ENCODE data around the gene MATN1.

MATN1 gene

GRCh38 chr1:30748098-30748698 lies 24.8 kb upstream of the MATN1 start:
- no peaks in the 10 kb centered on the region for H3K27me3 ChIP-seq (ENCODE audit: control insufficient read depth, insufficient read depth, low read length)
- TF ChIP-seq CTCF (IDR thresholded peaks at IDR 0.05): no peak
- no peaks in the 10 kb centered on the region for H3K4me1 ChIP-seq
- no peak overlapping the region for H3K9ac ChIP-seq
- no peaks in the 10 kb centered on the region for H3K9me3 ChIP-seq (ENCODE audit: control insufficient read depth, low read length)
- H3K4me2 ChIP-seq (ENCODE audit: low read length): no peak overlapping the region
- H2AFZ ChIP-seq: no peak overlapping the region
- no peak overlapping the region for H3K4me3 ChIP-seq (ENCODE audit: low read depth, low read length)
- no peaks in the 10 kb centered on the region for H3K79me2 ChIP-seq
- H3K36me3 ChIP-seq (ENCODE audit: control insufficient read depth, insufficient read depth, low read length): no peaks in the 10 kb centered on the region
- no peak overlapping the region for H3K27ac ChIP-seq

- Histone ChIP-seq H3K4me3 (ENCODE audit: low read depth, low read length) (no peak overlapping the region), H3K27ac (no peak overlapping the region)
- no peak for TF ChIP-seq CTCF (IDR thresholded peaks at IDR 0.05)
These were observed 23.9 kb upstream of the MATN1 start for GRCh38 chr1:30747033-30748008.

GRCh38 chr1:30746212-30747032 lies 23.0 kb upstream of the MATN1 start:
- H3K27me3 ChIP-seq (ENCODE audit: control insufficient read depth, insufficient read depth, low read length): no peaks in the 10 kb centered on the region
- no peaks in the 10 kb centered on the region for H3K36me3 ChIP-seq (ENCODE audit: control insufficient read depth, insufficient read depth, low read length)
- H3K9me3 ChIP-seq (ENCODE audit: control insufficient read depth, low read length): no peaks in the 10 kb centered on the region
- no peak overlapping the region for H3K4me3 ChIP-seq (ENCODE audit: low read depth, low read length)
- no peak overlapping the region for H3K9ac ChIP-seq
- no peak overlapping the region for H3K4me2 ChIP-seq (ENCODE audit: low read length)
- H3K27ac ChIP-seq: no peak overlapping the region
- TF ChIP-seq CTCF (IDR thresholded peaks at IDR 0.05): no peak
- no peak overlapping the region for H2AFZ ChIP-seq
- H3K4me1 ChIP-seq: no peaks in the 10 kb centered on the region
- no peaks in the 10 kb centered on the region for H3K79me2 ChIP-seq

More at GRCh38 chr1:30747033-30748008, 23.9 kb upstream of the MATN1 start:
- no peaks in the 10 kb centered on the region for H3K27me3 ChIP-seq (ENCODE audit: control insufficient read depth, insufficient read depth, low read length)
- H3K9ac ChIP-seq: no peak overlapping the region
- no peaks in the 10 kb centered on the region for H3K36me3 ChIP-seq (ENCODE audit: control insufficient read depth, insufficient read depth, low read length)
- H3K4me2 ChIP-seq (ENCODE audit: low read length): no peak overlapping the region
- H3K9me3 ChIP-seq (ENCODE audit: control insufficient read depth, low read length): no peaks in the 10 kb centered on the region
- no peak overlapping the region for H2AFZ ChIP-seq
- no peaks in the 10 kb centered on the region for H3K79me2 ChIP-seq
- no peaks in the 10 kb centered on the region for H3K4me1 ChIP-seq

- Histone ChIP-seq H3K27me3 (ENCODE audit: control insufficient read depth, insufficient read depth, low read length) (no peaks in the 10 kb centered on the region), H2AFZ (no peak overlapping the region), H3K4me3 (ENCODE audit: low read depth, low read length) (no peak overlapping the region), H3K9ac (no peak overlapping the region), H3K79me2 (no peaks in the 10 kb centered on the region), H3K4me2 (ENCODE audit: low read length) (no peak overlapping the region), H3K27ac (no peak overlapping the region), H3K4me1 (no peaks in the 10 kb centered on the region), H3K36me3 (ENCODE audit: control insufficient read depth, insufficient read depth, low read length) (no peaks in the 10 kb centered on the region), H3K9me3 (ENCODE audit: control insufficient read depth, low read length) (no peaks in the 10 kb centered on the region)
- no peak for TF ChIP-seq CTCF (IDR thresholded peaks at IDR 0.05)
These were observed 22.4 kb upstream of the MATN1 start for GRCh38 chr1:30745834-30746208.

Data from parathyroid adenoma (tissue), 2 donors.